Sigmoid colon (tissue), 7 donors: ENCODE results near the gene NUMA1. TPM values are rescaled to one million over a fixed set of nuclear protein-coding genes. Genes with fewer than 3 reads are reported as not detected.

ENCODE experiments used
- polyA plus RNA-seq, 3 donors: library from polyadenylated mRNA; stranded (reverse); fragments of 200-250 nt; gene quantifications; one replicate each; pipeline ENCODE4 v1.2.3, GENCODE V29; 2013
- small RNA-seq, 3 donors: library from RNA; depleted of rRNA; stranded (forward); fragments of <200 nt; gene quantifications; one replicate each; pipeline ENCODE3, GENCODE V24; 2016
- total RNA-seq, 4 donors: library from RNA; depleted of rRNA; stranded (reverse); fragments of >200 nt; gene quantifications; one replicate each; pipeline ENCODE4 v1.1.0, GENCODE V29; 2016
- donor health status: healthy with polysubstance abuse.
- donor health status: Bipolar disorder and iron deficiency.
- donor health status: healthy.

The NUMA1 gene
- total and polyA plus RNA-seq, 7 donors: 99.1 to 343 (median 249) TPM

Small RNA genes lying within 50 kb of the gene (small RNA-seq; reads per million reads assigned to genes)
- gene MIR3165 (0 reads per million in 3 donors), gene RNU6-72P (0 reads per million in 3 donors)

Other genes starting within 250 kb of the NUMA1 start
- not detected for gene DEFB108B, start 247.3 kb downstream of the NUMA1 start, total RNA-seq
- gene DEFB108B, start 247.3 kb downstream of the NUMA1 start, polyA plus RNA-seq: not detected
- not detected for gene DEFB131B, start 202.1 kb downstream of the NUMA1 start, total RNA-seq
- not detected for gene DEFB131B, start 202.1 kb downstream of the NUMA1 start, polyA plus RNA-seq
- 1 to 10 TPM; 6.3 to 10.0 (median 8.2) TPM for gene XNDC1N, start 151.9 kb downstream of the NUMA1 start, total RNA-seq
- gene XNDC1N, start 151.9 kb downstream of the NUMA1 start, polyA plus RNA-seq: 1 to 10 TPM; 1.8 to 5.6 (median 1.8) TPM
- 10 to 100 TPM; 25.2 to 34.6 (median 25.3) TPM for gene RNF121, start 151.5 kb downstream of the NUMA1 start, total RNA-seq
- 10 to 100 TPM in 2 of 3 donors, 1 to 10 TPM in 1; 7.2 to 27.2 (median 11.3) TPM for gene RNF121, start 151.5 kb downstream of the NUMA1 start, polyA plus RNA-seq
- gene IL18BP, start 81.6 kb downstream of the NUMA1 start, total RNA-seq: 1 to 10 TPM; 2.5 to 7.5 (median 5.1) TPM
- 10 to 100 TPM in 1 of 3 donors, 1 to 10 TPM in 2; 4.8 to 21.3 (median 6.0) TPM for gene IL18BP, start 81.6 kb downstream of the NUMA1 start, polyA plus RNA-seq
- gene LRRC51, start 308 bp upstream of the NUMA1 start, total RNA-seq: 10 to 100 TPM in 1 of 4 donors, 1 to 10 TPM in 3; 3.2 to 14.8 (median 6.4) TPM
- 10 to 100 TPM in 2 of 3 donors, 1 to 10 TPM in 1; 4.6 to 12.3 (median 10.8) TPM for gene LRRC51, start 308 bp upstream of the NUMA1 start, polyA plus RNA-seq
- 100 to 1,000 TPM in 3 of 4 donors, 10 to 100 TPM in 1; 87.2 to 123 (median 120) TPM for gene LAMTOR1, start 22.8 kb upstream of the NUMA1 start, total RNA-seq
- gene LAMTOR1, start 22.8 kb upstream of the NUMA1 start, polyA plus RNA-seq: 100 to 1,000 TPM; 132 to 256 (median 228) TPM
- gene TOMT, start 25.4 kb upstream of the NUMA1 start, total RNA-seq: not detected
- gene TOMT, start 25.4 kb upstream of the NUMA1 start, polyA plus RNA-seq: not detected
- 10 to 100 TPM; 48.5 to 77.1 (median 57.8) TPM for gene ANAPC15, start 32.2 kb upstream of the NUMA1 start, total RNA-seq
- 10 to 100 TPM; 84.5 to 93.1 (median 89.0) TPM for gene ANAPC15, start 32.2 kb upstream of the NUMA1 start, polyA plus RNA-seq
- gene FOLR3, start 55.2 kb upstream of the NUMA1 start, total RNA-seq: not detected
- gene FOLR3, start 55.2 kb upstream of the NUMA1 start, polyA plus RNA-seq: under 1 TPM in 1 of 3 donors, not detected in 2; 0.16 TPM
- gene FOLR1, start 111.6 kb upstream of the NUMA1 start, total RNA-seq: under 1 TPM in 1 of 4 donors, not detected in 3; 0.71 TPM
- gene FOLR1, start 111.6 kb upstream of the NUMA1 start, polyA plus RNA-seq: under 1 TPM in 1 of 3 donors, not detected in 2; 0.15 TPM
- 10 to 100 TPM; 14.7 to 61.7 (median 42.9) TPM for gene FOLR2, start 136.3 kb upstream of the NUMA1 start, total RNA-seq
- gene FOLR2, start 136.3 kb upstream of the NUMA1 start, polyA plus RNA-seq: 10 to 100 TPM; 14.1 to 27.0 (median 17.4) TPM
- 100 to 1,000 TPM in 1 of 4 donors, 10 to 100 TPM in 3; 66.6 to 195 (median 77.5) TPM for gene INPPL1, start 144.2 kb upstream of the NUMA1 start, total RNA-seq
- 10 to 100 TPM; 30.0 to 96.5 (median 32.6) TPM for gene INPPL1, start 144.2 kb upstream of the NUMA1 start, polyA plus RNA-seq
- 1 to 10 TPM in 1 of 4 donors, under 1 TPM in 2, not detected in 1; 0.41 to 2.9 (median 0.82) TPM for gene PHOX2A, start 163.6 kb upstream of the NUMA1 start, total RNA-seq
- 1 to 10 TPM in 1 of 3 donors, not detected in 2; 1.7 TPM for gene PHOX2A, start 163.6 kb upstream of the NUMA1 start, polyA plus RNA-seq